Activated CD4-positive, alpha-beta T cell treated with anti-CD3 and anti-CD28 coated beads, Interleukin-2, Interleukin-6, amounts not matched to agents 100 ng/mL and 50 ng/mL, durations not matched to agents 16 hours and 8 hours (primary cell): ENCODE results near the gene PSD2.

Experiments used
- DNase-seq: peaks from one replicate; pipeline ENCODE4 v3.0.0-alpha.2; 2020

The PSD2 gene

GRCh38 chr5:139763930-139764791 is 31.4 kb upstream of the PSD2 start:
- DNase-seq: no peak

DNA sequence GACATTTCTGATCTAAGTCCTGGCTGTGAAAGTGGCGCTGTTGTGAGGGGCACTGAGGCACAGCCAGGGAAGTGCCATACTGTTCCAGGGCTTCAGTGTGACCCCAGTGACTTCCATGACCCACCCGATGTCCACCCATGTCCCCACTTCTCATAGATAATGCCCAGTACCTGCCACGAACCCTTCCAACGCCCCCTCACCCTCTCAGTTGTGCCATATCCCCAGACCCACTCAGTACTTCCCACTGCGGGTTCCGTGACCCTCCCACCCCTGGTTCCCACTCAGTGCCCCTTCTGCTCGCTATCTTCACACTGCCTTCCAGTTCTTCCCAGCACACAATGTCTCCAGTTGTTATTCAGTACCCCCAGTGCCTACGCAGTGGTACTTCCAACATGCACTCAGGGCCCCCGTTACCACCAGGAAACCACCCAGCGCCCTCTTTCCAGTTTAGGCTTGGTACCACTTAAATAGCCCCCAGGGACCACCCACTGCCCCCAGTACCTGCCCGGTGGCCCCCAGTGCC is 30.7 kb upstream of the PSD2 start:
- DNase-seq: no peak

DNA sequence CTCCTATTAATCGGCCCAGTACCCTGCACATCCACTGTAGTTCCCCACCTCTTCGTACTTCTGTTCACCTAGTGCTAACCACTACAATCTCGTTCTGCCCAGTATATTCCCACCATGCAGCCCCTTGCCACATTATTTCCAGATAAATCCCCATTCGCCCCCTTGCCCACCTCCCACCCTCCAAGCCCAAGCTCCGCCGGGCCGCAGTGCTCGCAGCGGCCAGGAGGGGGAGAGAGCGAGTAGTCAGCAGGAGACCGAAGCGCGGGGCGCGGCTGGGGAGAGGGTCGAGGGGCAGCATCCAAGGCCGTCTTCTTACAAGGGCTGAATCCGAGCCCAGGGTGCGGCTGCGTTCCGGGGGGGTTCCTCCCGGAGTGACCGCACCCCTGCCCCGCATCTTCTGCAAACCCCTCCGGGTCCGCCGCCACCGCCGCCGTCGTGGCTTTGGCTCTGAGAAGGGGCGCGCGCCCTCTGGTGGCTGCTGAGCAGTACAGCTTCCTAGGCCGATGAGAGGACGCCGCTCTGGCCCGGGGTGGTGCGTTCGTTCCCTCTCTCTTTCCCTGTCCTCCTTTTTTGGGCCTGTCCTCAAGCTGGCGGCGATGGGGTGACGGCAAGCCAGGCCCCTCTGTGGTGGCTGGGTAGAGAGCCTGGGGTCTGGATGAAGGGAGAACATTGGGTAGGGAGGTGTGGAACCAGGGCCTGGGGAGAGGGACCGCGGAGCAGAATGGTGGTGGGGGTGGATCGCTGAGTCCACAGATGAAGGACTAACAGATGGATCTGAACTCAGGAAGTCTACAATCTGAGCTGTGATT is 30.0 kb upstream of the PSD2 start:
- DNase-seq: peak; percentile 85

- no peak for DNase-seq
Observed at GRCh38 chr5:139767960-139768359, 27.6 kb upstream of the PSD2 start.

GRCh38 chr5:139768807-139769465 is 26.7 kb upstream of the PSD2 start:
- DNase-seq: no peak

DNA sequence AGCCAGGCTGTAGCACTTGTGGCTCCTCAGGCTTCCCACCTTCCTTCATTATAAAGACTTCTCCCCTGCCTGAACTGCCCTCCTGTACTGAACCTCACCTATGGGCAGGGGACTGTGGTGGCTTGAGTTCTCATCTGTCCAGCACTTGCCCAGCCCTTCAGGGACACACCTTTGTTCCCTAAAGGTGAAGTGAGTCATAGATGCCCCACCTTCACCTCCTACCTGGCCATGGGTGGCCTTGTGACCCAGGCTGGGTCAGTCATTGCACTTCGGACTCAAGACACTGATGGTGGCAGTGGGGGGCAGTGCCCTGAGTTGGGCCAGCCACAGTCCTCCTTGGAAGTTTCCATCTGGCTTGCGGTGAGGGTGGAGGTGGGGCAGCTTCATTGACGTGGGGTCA is 26.1 kb upstream of the PSD2 start:
- no peak for DNase-seq

DNA sequence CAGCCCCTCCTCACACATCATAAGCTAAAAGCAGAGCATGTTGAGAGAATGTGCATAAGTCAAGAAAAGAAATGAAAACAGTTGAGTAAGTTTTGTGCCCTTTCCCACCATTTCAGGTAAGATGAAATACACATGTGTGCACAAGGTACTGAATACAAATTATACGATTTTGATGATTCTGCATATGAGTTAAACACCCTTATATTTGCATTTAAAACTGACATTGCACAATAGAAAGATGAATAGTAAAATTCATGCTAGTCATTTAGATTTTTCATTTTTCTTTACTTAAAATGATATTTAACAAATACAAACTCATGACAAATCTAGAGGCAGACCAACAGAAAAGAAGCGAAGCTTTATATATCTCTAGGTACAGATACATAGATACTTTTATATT is 24.9 kb upstream of the PSD2 start:
- no peak for DNase-seq

GRCh38 chr5:139772089-139772791 is 23.4 kb upstream of the PSD2 start:
- DNase-seq: no peak

- no peak for DNase-seq
Observed at GRCh38 chr5:139772927-139773690, 22.5 kb upstream of the PSD2 start.

GRCh38 chr5:139774980-139775661 is 20.5 kb upstream of the PSD2 start:
- DNase-seq: peak; percentile 84

- no peak for DNase-seq
Observed at GRCh38 chr5:139775872-139776271, 19.7 kb upstream of the PSD2 start.

- DNase-seq: no peak
Observed at GRCh38 chr5:139776861-139777260, 18.7 kb upstream of the PSD2 start.

DNA sequence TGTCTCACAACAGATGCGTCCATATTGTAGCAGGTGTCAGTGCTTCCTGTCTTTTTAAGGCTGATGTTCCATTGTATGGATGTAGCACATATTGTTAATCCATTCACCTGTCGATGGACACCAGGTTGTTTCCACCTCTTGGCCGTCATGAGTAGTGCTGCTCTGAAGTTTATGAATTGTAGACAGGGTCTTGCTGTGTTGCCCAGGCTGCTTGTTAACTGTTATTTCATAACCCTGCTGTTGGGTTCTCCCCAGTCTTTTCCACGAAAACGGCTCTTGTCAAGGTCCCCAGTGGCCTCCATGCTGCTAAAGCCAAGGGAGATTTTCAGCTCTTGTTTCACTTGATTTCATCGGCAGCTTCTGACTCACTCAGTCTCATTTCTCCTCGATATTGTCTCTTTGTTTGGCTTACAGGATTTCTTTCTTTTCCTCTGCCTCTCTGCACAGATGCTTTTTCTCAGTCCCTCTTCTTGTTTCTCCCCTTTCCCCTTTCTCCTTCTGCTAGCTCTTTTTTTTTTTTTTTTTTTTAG is 12.1 kb upstream of the PSD2 start:
- no peak for DNase-seq

DNA sequence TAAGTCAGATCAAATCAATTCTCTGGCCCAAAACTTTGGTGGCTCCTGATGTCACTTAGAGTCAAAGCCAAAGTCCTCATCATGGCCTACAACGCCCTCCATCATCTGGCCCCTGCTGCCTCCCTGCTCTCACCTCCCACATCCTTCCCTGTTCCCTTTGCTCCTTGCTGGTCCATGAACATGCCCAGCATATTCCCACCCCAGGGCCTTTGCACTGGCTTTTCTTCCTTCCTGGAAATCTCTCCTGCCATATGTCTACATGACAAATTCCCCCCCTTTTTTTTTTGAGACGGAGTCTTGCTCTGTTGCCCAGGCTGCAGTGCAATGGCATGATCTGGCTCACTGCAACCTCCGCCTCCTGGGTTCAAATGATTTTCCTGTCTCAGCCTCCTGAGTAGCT is 11.1 kb upstream of the PSD2 start:
- DNase-seq: no peak

DNA sequence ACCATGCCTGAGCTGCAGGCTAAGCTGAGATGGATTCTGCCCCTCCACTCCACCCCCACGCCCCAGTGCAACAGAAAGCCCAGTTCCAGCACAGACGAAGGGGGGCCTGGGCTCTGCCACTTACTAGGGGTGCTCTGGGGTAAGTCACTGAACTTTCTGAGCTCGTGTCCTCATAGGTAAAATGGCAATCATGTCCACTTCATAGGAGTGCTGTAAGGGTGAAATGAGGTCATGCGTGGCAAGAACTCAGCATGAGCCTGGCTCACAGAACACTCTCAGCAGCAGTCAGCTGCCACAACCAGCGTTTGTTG is 8.4 kb upstream of the PSD2 start:
- DNase-seq: no peak

DNA sequence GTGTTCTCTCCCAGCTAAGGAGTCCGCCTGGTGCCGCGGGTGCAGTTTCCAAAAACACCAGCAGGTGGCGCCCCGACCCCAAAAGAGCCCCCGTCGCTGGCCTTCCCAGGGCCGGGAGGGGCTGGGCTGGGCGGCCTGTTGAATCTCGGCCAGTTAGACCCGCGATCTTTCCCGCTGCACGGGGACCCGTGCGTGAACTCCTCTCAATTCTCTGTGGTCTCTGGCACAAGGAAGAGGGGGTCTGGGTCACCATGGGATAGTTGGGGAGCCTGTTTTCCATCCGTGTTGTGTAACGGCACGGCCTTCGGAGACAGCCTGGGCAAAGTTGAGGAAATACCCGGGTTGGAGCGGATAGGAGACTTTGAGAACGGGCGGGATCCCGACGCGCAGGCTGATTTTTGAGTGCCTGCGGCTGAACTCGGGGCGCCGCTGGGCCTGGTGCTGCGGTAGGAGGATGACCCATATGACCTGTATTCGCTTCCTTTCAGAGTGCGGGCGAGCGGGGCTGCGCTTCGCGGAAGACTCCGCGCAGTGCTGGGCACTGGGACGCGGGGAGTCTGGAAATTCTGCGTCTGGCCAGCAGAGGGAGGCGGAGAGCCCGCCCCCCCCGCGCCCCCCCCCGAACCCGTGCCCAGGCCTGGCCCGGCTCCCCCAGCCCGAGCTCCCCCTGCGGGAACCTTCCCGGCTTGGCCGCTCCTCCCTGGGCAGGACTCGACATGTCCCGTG is 7.9 kb upstream of the PSD2 start:
- DNase-seq: peak; percentile 89

DNA sequence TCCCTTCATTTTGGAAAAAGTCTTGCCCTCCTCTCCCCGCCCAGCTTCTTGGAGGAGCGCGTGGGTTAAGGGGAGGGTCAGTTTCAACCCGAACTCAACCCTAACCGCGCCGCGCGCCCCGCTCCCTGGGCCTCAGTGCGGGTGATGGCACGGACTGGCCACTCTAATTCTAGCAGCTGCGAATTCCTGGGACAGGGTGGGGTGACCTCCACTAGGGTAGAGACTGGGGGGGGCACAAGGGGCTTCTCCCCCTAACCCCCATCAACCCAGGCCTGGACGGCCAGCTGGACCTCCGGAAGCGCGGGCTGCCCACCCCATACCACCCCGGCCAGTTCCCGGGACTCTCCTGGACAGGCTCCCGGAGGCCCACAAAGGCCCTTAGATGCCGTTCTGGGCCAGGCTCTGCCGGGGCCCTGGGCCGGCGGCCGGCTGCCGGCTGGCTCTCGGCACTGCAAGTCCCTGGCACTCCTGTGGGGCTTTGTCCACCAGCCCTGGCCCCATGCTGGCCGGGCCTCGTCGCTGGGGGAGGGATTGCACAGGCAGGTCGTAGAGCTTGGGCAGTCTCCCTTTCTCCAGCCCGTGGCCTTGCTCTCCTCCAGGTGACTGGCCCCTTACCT is 7.2 kb upstream of the PSD2 start:
- DNase-seq: no peak

DNA sequence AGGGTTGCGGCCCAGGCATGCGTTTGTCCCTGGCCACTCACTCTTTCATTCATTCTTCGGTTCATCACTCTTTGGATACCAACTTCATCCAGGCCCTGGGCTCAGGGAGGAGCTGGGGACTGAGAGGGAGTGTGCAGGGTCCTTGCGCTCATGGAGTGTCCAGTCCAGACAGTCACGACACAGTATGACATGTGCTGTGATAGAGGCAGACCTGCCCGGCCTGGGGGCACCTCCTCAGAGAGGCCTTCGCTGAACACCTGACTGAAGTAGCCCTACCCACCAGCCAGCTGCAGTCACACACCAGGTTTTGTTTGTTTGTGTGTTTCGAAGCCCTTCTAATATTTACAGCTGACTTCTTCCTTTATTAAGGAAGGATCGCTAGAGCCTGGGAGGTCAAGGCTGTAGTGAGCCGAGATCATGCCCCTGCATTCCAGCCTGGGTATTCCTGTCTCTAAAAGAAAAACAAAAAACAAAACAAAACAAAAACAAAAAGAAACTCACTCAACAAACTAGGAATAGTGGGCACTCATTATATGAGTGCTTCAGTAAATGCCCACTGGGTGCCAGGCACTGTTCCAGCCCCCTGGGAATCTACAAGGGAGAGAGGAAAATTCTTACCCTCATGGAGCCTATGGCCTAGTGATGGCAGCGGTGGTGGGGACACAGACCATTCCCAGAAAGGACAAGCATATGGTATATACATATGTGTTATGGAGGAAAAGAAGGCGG is 6.3 kb upstream of the PSD2 start:
- DNase-seq: no peak

GRCh38 chr5:139789845-139790189 is 5.8 kb upstream of the PSD2 start:
- no peak for DNase-seq

GRCh38 chr5:139792218-139792617 is 3.4 kb upstream of the PSD2 start:
- no peak for DNase-seq
